Gastrocnemius medialis (tissue), 4 donors: ENCODE results near the gene NRCAM. TPM values are rescaled to one million over a fixed set of nuclear protein-coding genes. Genes with fewer than 3 reads are reported as not detected.
"Not testable (repeated sequence)": the region's sequence is repeated elsewhere in the genome, so short reads cannot be mapped to it uniquely, and the experiment has no call there.

ENCODE experiments used
- ATAC-seq, 2 donors: fragments of 150-250 bp; one replicate each; pipeline ENCODE4 v1.9.1; 2016
- DNase-seq, 2 donors: peaks; one replicate each; pipeline ENCODE4 v3.0.0-alpha.2; 2019
- H3K27ac ChIP-seq, 4 donors: fragments of 200-600 bp; sonication (generic); 1 replicate in 1 of 4; 2 replicates in 3 of 4; pipeline ENCODE4 v1.5.1; 2016 to 2018; ENCODE audit warnings: mild to moderate bottlenecking in 2 of 4, moderate library complexity in 1 of 4
- H3K27me3 ChIP-seq, 3 donors: fragments of 200-600 bp; sonication (generic) in 2 of 3; 1 replicate in 1 of 3; 2 replicates in 2 of 3; pipeline versions ENCODE4 v1.5.1 to v1.6.0; 2016 to 2019; ENCODE audit warnings: mild to moderate bottlenecking in 1 of 3, moderate library complexity in 1 of 3
- H3K36me3 ChIP-seq, 2 donors: fragments of 200-600 bp; sonication (generic) in 1 of 2; one replicate each; pipeline ENCODE4 v1.5.1; 2017 to 2018
- H3K4me1 ChIP-seq, 2 donors: fragments of 200-600 bp; sonication (generic) in 1 of 2; one replicate each; pipeline ENCODE4 v1.5.1; 2016 to 2017; ENCODE audit warnings: mild to moderate bottlenecking in 2 of 2
- H3K4me3 ChIP-seq, 4 donors: fragments of 200-600 bp; sonication (generic) in 3 of 4; 1 replicate in 1 of 4; 2 replicates in 3 of 4; pipeline ENCODE4 v1.5.1; 2016 to 2019; ENCODE audit warnings: mild to moderate bottlenecking in 2 of 4
- H3K9me3 ChIP-seq, 3 donors: fragments of 200-600 bp; sonication (generic) in 2 of 3; 1 replicate in 1 of 3; 2 replicates in 2 of 3; pipeline ENCODE4 v1.5.1; 2016 to 2019
- CTCF ChIP-seq, 5 experiments: fragments of 450-650 bp in 3 of 5; fragments of 200-600 bp in 2 of 5; sonication (generic) in 2 of 5; IDR thresholded peaks in 4 of 5; conservative IDR thresholded peaks in 1 of 5; 1 replicate in 4 of 5; 2 replicates in 1 of 5; pipeline ENCODE4 v1.5.1; 2016 to 2019; ENCODE audit warnings: antibody characterized with exemption in 5 of 5, mild to moderate bottlenecking in 3 of 5, moderate library complexity in 3 of 5
- POLR2A ChIP-seq, 2 donors: fragments of 450-650 bp; IDR thresholded peaks; one replicate each; pipeline ENCODE4 v1.6.1; 2017; ENCODE audit warnings: antibody characterized with exemption in 2 of 2, mild to moderate bottlenecking in 2 of 2, moderate library complexity in 2 of 2
- in situ Hi-C, 4 donors: fragments of 200-750 bp; cut with MboI; loops; one replicate each; pipeline versions ENCODE4 v1.15.0 to v1.8.0; 2017; ENCODE audit warnings: low sequenced_read_pairs in 4 of 4
- intact Hi-C: fragments of 100-400 bp; cut with DNase I; formaldehyde crosslinking; loops from one replicate; pipeline ENCODE4 v1.15.1; 2023; ENCODE audit warnings: low total_unique reads
- total RNA-seq, 4 donors: library from RNA; depleted of rRNA; stranded (reverse); fragments of >200 nt; gene quantifications; one replicate each; pipeline versions ENCODE4 v1.1.0 to v1.2.3, GENCODE V29; 2016

NRCAM gene
- total RNA-seq, 4 donors from 2014 or later = 0.18 to 0.31 (median 0.23) TPM; not detected in 1

- no peak for DNase-seq
- H3K9me3 ChIP-seq = no peaks in the 10 kb centered on the region
- no peak for ATAC-seq
- no peak overlapping the region for H3K4me3 ChIP-seq
- no peak overlapping the region for H3K27ac ChIP-seq
- H3K36me3 ChIP-seq = no peaks in the 10 kb centered on the region
- in situ Hi-C loops = no loop called here
- no peaks in the 10 kb centered on the region for H3K4me1 ChIP-seq
- TF ChIP-seq CTCF (IDR thresholded peaks at IDR 0.05 in 4 of 5, conservative IDR thresholded peaks at IDR 0.05 in 1 of 5) = no peak
- TF ChIP-seq POLR2A (IDR thresholded peaks at IDR 0.05) = no peak
- no peaks in the 10 kb centered on the region for H3K27me3 ChIP-seq
- intact Hi-C loops = no loop called here
Measured at GRCh38 chr7:108404509-108405420, 51.5 kb downstream of the NRCAM start.

- ATAC-seq = no peak
- H3K27ac ChIP-seq = no peak overlapping the region
- no peaks in the 10 kb centered on the region for H3K9me3 ChIP-seq
- no peaks in the 10 kb centered on the region for H3K36me3 ChIP-seq
- intact Hi-C loops = no loop called here
- DNase-seq = no peak
- no peak for TF ChIP-seq CTCF (IDR thresholded peaks at IDR 0.05 in 4 of 5, conservative IDR thresholded peaks at IDR 0.05 in 1 of 5)
- TF ChIP-seq POLR2A (IDR thresholded peaks at IDR 0.05) = no peak
- H3K27me3 ChIP-seq = no peaks in the 10 kb centered on the region
- no peaks in the 10 kb centered on the region for H3K4me1 ChIP-seq
- no peak overlapping the region for H3K4me3 ChIP-seq
- in situ Hi-C loops = no loop called here
Measured at GRCh38 chr7:108403597-108404217, 52.5 kb downstream of the NRCAM start.

GRCh38 chr7:108402865-108403264 lies 53.4 kb downstream of the NRCAM start:
- intact Hi-C loops = no loop called here
- in situ Hi-C loops = no loop called here
- H3K4me1 ChIP-seq = no peaks in the 10 kb centered on the region
- H3K27ac ChIP-seq = no peak overlapping the region
- DNase-seq (no peak), ATAC-seq (no peak)
- no peaks in the 10 kb centered on the region for H3K9me3 ChIP-seq
- H3K27me3 ChIP-seq = no peaks in the 10 kb centered on the region
- no peaks in the 10 kb centered on the region for H3K36me3 ChIP-seq
- TF ChIP-seq CTCF (IDR thresholded peaks at IDR 0.05 in 4 of 5, conservative IDR thresholded peaks at IDR 0.05 in 1 of 5) (no peak), POLR2A (IDR thresholded peaks at IDR 0.05) (no peak)
- H3K4me3 ChIP-seq = no peak overlapping the region

DNA sequence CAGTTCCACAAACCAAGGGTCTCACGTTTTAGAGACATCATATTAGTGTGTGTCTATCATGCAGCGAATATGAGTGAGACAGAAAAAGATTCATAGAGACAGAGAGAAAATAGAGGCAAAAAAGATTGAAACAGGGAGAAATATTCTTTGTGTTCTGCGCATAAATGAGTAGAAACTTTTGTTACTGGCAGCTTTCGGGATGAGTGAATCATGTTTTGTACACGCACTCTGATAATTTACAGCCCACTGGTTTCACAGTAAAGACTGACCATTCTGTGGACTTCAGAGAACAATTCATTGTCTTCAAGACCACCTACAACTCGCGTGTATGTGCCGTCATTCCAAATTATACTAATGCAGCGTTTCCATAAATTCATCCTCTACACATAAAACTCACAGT lies 60.2 kb downstream of the NRCAM start:
- Histone ChIP-seq H3K27me3 (no peaks in the 10 kb centered on the region), H3K4me3 (no peak overlapping the region), H3K36me3 (no peaks in the 10 kb centered on the region), H3K9me3 (no peaks in the 10 kb centered on the region), H3K4me1 (no peaks in the 10 kb centered on the region), H3K27ac (no peak overlapping the region)
- intact Hi-C loops (no loop called here), in situ Hi-C loops (no loop called here)
- DNase-seq (no peak), ATAC-seq (no peak)
- no peak for TF ChIP-seq POLR2A (IDR thresholded peaks at IDR 0.05)

DNA sequence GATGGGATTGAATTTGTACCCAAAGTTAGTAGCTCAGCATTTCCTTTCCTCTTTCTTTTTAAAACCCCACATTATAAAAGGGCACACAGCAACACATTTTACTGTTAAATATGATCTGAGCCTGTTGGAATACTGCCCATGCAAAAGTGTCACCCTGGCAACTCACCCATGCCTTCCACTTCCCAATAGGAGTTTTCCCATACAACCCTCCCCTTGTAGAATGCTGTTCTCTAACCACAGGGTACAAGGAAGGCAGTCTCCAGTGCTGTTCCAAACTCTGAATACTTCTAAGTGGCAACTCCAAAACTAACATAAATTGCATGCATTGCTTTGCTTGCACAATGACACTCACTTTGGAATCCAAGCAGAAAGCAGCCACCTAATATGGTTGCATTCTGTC lies 60.8 kb downstream of the NRCAM start:
- DNase-seq (no peak), ATAC-seq (no peak)
- Histone ChIP-seq H3K27ac (no peak overlapping the region), H3K27me3 (no peaks in the 10 kb centered on the region), H3K9me3 (no peaks in the 10 kb centered on the region), H3K36me3 (no peaks in the 10 kb centered on the region), H3K4me1 (no peaks in the 10 kb centered on the region), H3K4me3 (no peak overlapping the region)
- intact Hi-C loops = no loop called here
- in situ Hi-C loops = no loop called here
- TF ChIP-seq CTCF (IDR thresholded peaks at IDR 0.05 in 4 of 5, conservative IDR thresholded peaks at IDR 0.05 in 1 of 5) (no peak), POLR2A (IDR thresholded peaks at IDR 0.05) (no peak)

GRCh38 chr7:108393097-108393496 lies 63.1 kb downstream of the NRCAM start:
- H3K4me1 ChIP-seq, H3K9me3 ChIP-seq, intact Hi-C loops, DNase-seq, H3K27me3 ChIP-seq, in situ Hi-C loops, ATAC-seq, H3K27ac ChIP-seq, H3K36me3 ChIP-seq, H3K4me3 ChIP-seq: not testable (repeated sequence)

DNA sequence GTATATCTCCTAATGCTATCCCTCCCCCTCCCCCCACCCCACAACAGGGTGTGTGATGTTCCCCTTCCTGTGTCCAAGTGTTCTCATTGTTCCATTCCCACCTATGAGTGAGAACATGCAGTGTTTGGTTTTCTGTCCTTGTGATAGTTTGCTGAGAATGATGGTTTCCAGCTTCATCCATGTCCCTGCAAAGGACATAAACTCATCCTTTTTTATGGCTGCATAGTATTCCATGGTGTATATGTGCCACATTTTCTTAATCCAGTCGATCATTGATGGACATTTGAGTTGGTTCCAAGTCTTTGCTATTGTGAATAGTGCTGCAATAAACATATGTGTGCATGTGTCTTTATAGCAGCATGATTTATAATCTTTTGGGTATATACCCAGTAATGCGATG lies 68.5 kb downstream of the NRCAM start:
- in situ Hi-C loops, ATAC-seq, DNase-seq, H3K27ac ChIP-seq, intact Hi-C loops, H3K9me3 ChIP-seq, H3K27me3 ChIP-seq, H3K36me3 ChIP-seq, H3K4me3 ChIP-seq, H3K4me1 ChIP-seq: not testable (repeated sequence)
